ENCODE measurements around the gene RCOR2. TPM values are rescaled to one million over a fixed set of nuclear protein-coding genes. Genes with fewer than 3 reads are reported as not detected.
"Not testable (repeated sequence)": the region's sequence is repeated elsewhere in the genome, so short reads cannot be mapped to it uniquely, and the experiment has no call there.

The RCOR2 gene
- total RNA-seq (4.1 and 5.6 TPM in 2 replicates), polyA plus RNA-seq (1.8 and 3.9 TPM in 2 replicates), polyA minus RNA-seq (ENCODE audit: low replicate concordance) (2.2 and 10.4 TPM in 2 replicates)
- polyA plus RNA-seq (2012) = 2.1 and 4.9 TPM in 2 replicates

DNA sequence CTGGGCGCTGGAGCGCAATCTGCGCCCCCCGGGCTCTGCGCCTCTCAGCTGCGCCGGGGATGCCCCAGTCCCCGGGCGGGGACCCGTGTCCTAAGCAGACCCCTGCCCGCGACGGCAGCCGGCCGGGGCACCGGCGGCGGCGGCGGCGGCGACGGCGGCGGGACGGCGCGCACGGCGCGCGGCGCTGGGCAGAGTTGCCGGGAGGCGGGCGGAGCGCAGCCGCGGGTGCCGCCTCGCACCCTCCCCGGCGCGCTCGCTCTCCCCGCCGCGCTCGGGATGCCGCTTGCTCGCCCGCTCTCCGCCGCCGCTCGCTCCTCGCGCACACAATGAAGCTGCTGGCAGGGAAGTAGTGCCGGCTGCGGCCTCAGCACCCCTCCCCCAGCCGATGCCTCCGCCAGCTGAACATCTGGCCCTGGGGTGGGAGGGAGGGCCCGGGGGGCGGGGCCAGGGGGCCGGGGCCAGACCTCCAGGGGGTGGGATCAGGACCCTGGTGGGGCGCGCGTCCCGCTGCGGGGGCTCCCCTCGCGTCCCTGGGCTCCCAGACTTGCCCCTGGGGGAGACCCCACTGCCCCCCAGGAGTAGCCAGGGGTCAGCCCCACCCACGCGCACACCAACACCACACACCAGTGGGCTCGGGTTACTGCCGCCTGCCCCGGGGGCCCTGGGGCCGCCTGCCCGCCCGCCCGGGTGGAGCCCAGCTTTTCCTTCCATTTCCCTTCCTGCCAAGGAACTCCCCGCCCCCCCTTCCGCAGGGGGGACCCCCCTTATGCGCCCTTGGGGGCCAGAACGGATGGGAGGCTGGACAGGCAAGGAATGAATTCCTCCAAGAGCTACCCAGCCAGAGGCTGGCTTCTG, at the start of gene RCOR2:
RCOR2 (minus strand) TSS at position 328 of the 855 bp plus-strand sequence. CDS start 708 bp downstream, outside the sequence.
- Histone ChIP-seq H3K79me2 (ENCODE audit: control insufficient read depth, insufficient read depth, low read length) (no peaks in the 10 kb centered on the region), H3K9ac (ENCODE audit: insufficient read depth, low read length) (peak within 1 kb of the TSS; percentile 32), H2AFZ (ENCODE audit: low read length) (peak within 1 kb of the TSS; percentile 49), H3K36me3 (ENCODE audit: control insufficient read depth, insufficient read depth, low read length) (peaks cover 2% of the 10 kb centered on the region), H3K9me3 (ENCODE audit: control insufficient read depth, insufficient read depth, low read depth, low read length) (no peaks in the 10 kb centered on the region), H3K27me3 (ENCODE audit: control insufficient read depth, insufficient read depth, low read length) (peaks cover 3% of the 10 kb centered on the region), H3K4me3 (replicated peaks in 1 of 4; ENCODE audit: control extremely low read depth in 1 of 4, insufficient read depth in 1 of 4, low read depth in 3 of 4, low read length in 4 of 4) (peak within 1 kb of the TSS; percentile 49 to 65 (median 62)), H3K4me2 (ENCODE audit: extremely low read depth, insufficient read depth, low read length) (peak within 1 kb of the TSS; percentile 85), H3K4me1 (ENCODE audit: control insufficient read depth, extremely low read depth, insufficient read depth, low read length) (peaks cover 19% of the 10 kb centered on the region), H4K20me1 (ENCODE audit: control insufficient read depth, extremely low read depth, insufficient read depth, low read length) (no peaks in the 10 kb centered on the region), H3K27ac (ENCODE audit: insufficient read depth, low read length) (peak within 1 kb of the TSS; percentile 27)
- TF ChIP-seq, protein P1, sequence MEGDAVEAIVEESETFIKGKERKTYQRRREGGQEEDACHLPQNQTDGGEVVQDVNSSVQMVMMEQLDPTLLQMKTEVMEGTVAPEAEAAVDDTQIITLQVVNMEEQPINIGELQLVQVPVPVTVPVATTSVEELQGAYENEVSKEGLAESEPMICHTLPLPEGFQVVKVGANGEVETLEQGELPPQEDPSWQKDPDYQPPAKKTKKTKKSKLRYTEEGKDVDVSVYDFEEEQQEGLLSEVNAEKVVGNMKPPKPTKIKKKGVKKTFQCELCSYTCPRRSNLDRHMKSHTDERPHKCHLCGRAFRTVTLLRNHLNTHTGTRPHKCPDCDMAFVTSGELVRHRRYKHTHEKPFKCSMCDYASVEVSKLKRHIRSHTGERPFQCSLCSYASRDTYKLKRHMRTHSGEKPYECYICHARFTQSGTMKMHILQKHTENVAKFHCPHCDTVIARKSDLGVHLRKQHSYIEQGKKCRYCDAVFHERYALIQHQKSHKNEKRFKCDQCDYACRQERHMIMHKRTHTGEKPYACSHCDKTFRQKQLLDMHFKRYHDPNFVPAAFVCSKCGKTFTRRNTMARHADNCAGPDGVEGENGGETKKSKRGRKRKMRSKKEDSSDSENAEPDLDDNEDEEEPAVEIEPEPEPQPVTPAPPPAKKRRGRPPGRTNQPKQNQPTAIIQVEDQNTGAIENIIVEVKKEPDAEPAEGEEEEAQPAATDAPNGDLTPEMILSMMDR (conservative IDR thresholded peaks at IDR 0.05 in 1 of 2, IDR thresholded peaks at IDR 0.05 in 1 of 2; ENCODE audit: low read depth in 1 of 2, low read length in 2 of 2) = no peak
- TF ChIP-seq EZH2 (IDR thresholded peaks at IDR 0.05; ENCODE audit: low read length, missing control alignments) = no peak
- peak; percentile 80 to 90 for DNase-seq (ENCODE audit: low read depth in 2 of 2)

DNA sequence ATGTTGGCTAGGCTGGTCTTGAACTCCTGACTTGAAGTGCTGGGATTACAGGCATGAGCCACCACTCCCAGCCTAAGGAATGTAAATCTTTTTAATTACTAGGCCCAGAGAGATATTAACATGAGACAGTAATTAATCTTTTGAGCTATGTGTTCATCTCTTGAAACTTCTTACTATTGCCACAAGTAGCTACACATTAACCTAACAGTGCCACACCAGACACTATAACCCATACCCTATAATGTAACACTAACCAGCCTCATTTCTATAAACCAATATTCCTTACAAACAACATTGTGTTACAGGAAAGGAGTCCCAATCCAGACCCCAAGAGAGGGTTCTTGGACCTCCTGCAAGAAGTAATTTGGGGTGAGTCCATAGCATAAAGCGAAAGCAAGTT, 49.5 kb upstream of the RCOR2 start:
- TF ChIP-seq, protein P1 (conservative IDR thresholded peaks at IDR 0.05 in 1 of 2, IDR thresholded peaks at IDR 0.05 in 1 of 2; ENCODE audit: low read depth in 1 of 2, low read length in 2 of 2) = no peak
- TF ChIP-seq EZH2 (IDR thresholded peaks at IDR 0.05; ENCODE audit: low read length, missing control alignments) = no peak
- Histone ChIP-seq H3K36me3 (ENCODE audit: control insufficient read depth, insufficient read depth, low read length) (no peaks in the 10 kb centered on the region), H3K4me2 (ENCODE audit: extremely low read depth, insufficient read depth, low read length) (no peak overlapping the region), H3K9ac (ENCODE audit: insufficient read depth, low read length) (no peak overlapping the region), H3K79me2 (ENCODE audit: control insufficient read depth, insufficient read depth, low read length) (no peaks in the 10 kb centered on the region), H3K4me1 (ENCODE audit: control insufficient read depth, extremely low read depth, insufficient read depth, low read length) (no peaks in the 10 kb centered on the region), H4K20me1 (ENCODE audit: control insufficient read depth, extremely low read depth, insufficient read depth, low read length) (no peaks in the 10 kb centered on the region), H3K27ac (ENCODE audit: insufficient read depth, low read length) (no peak overlapping the region), H2AFZ (ENCODE audit: low read length) (no peak overlapping the region), H3K27me3 (ENCODE audit: control insufficient read depth, insufficient read depth, low read length) (no peaks in the 10 kb centered on the region), H3K9me3 (ENCODE audit: control insufficient read depth, insufficient read depth, low read depth, low read length) (no peaks in the 10 kb centered on the region), H3K4me3 (replicated peaks in 1 of 4; ENCODE audit: control extremely low read depth in 1 of 4, insufficient read depth in 1 of 4, low read depth in 3 of 4, low read length in 4 of 4) (no peak overlapping the region)
- no peak for DNase-seq (ENCODE audit: low read depth in 2 of 2)

DNA sequence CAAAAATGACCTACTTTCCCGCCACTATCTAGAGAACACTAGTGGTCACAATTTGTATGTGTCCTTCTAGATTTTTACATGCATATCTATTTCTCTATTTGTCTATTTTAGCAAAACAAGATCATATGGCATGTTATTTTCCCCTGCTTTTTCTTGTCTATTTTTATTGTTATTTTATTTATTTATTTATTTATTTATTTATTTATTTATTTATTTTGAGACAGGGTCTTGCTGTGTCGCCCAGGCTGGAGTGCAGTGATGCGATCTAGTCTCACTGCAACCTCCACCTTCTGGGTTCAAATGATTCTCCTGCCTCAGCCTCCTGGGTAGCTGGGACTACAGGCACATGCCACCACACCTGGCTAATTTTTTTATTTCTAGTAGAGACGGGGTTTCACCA, 46.9 kb upstream of the RCOR2 start:
- not testable (repeated sequence) for H3K9ac ChIP-seq (ENCODE audit: insufficient read depth, low read length); H3K9me3 ChIP-seq (ENCODE audit: control insufficient read depth, insufficient read depth, low read depth, low read length); H3K27me3 ChIP-seq (ENCODE audit: control insufficient read depth, insufficient read depth, low read length)

More for the DNA sequence above, 46.9 kb upstream of the RCOR2 start:
- H3K36me3 ChIP-seq (ENCODE audit: control insufficient read depth, insufficient read depth, low read length); H4K20me1 ChIP-seq (ENCODE audit: control insufficient read depth, extremely low read depth, insufficient read depth, low read length); H3K79me2 ChIP-seq (ENCODE audit: control insufficient read depth, insufficient read depth, low read length); H3K4me2 ChIP-seq (ENCODE audit: extremely low read depth, insufficient read depth, low read length); H2AFZ ChIP-seq (ENCODE audit: low read length); H3K4me3 ChIP-seq (replicated peaks in 1 of 4; ENCODE audit: control extremely low read depth in 1 of 4, insufficient read depth in 1 of 4, low read depth in 3 of 4, low read length in 4 of 4); H3K4me1 ChIP-seq (ENCODE audit: control insufficient read depth, extremely low read depth, insufficient read depth, low read length); DNase-seq (ENCODE audit: low read depth in 2 of 2); H3K27ac ChIP-seq (ENCODE audit: insufficient read depth, low read length): not testable (repeated sequence)
